K562 (cell line): ENCODE results near the gene HNF4A. TPM values are rescaled to one million over a fixed set of nuclear protein-coding genes. Genes with fewer than 3 reads are reported as not detected.

ENCODE experiments used
- ATAC-seq: fragments of 200-7000 bp; cut with Tn5 transposase; 3 replicates; pipeline ENCODE4 v1.9.1; 2020; ENCODE audit warnings: moderate library complexity
- BruUV-seq: library from RNA; stranded (reverse); fragments of 400-500 nt; replicated peaks from 2 replicates; lab custom pipeline; 2021; lab: Mats Ljungman, UMichigan
- CTCF ChIA-PET: fragments of 300-600 bp; formaldehyde crosslinking; extraction: SDS; loops from one replicate; lab custom pipeline; 2021; ENCODE audit warnings: low intra/inter-chr PET ratio; lab: Yijun Ruan, JAX
- POLR2A ChIA-PET: fragments of 300-600, 350-650 bp; sonication (Branson Sonifier 250); formaldehyde crosslinking; extraction: SDS; loops from one replicate; lab custom pipeline; 2021; ENCODE audit warnings: antibody characterized with exemption, inconsistent platforms; lab: Yijun Ruan, JAX
- DNase-seq, 4 experiments: peaks; one replicate each; pipeline versions ENCODE4 v3.0.0 to v3.0.0-alpha.2; 2011 to 2018; ENCODE audit warnings: low spot score in 3 of 4, mixed read lengths in 3 of 4; ENCODE audit errors: extremely low read depth in 1 of 4
- FAIRE-seq: peaks from 2 replicates; lab custom pipeline; 2011; peaks lifted over from hg19 to GRCh38; lab: Jason Lieb, UNC
- H2AFZ ChIP-seq: 2 replicates; pipeline ENCODE4 v1.6.0; 2011; ENCODE audit warnings: low read depth, low read length, control low read depth, inconsistent platforms
- H3K27ac ChIP-seq: fragments of 200-600 bp; 3 replicates; pipeline ENCODE4 v1.8.0; 2011; ENCODE audit warnings: low read depth, mild to moderate bottlenecking, control low read depth, inconsistent platforms, low read length, moderate library complexity, mixed read lengths; ENCODE audit errors: extremely low read depth
- H3K27me3 ChIP-seq, 2 experiments: fragments of 300-600 bp in 1 of 2; 2 replicates in 1 of 2; 3 replicates in 1 of 2; pipeline versions ENCODE4 v1.6.0 to v1.8.0; 2011; ENCODE audit warnings: inconsistent platforms in 2 of 2, low read length in 2 of 2, mild to moderate bottlenecking in 1 of 2, mixed read lengths in 1 of 2, moderate library complexity in 1 of 2; ENCODE audit not compliant: control insufficient read depth in 2 of 2, insufficient read depth in 2 of 2
- H3K36me3 ChIP-seq: fragments of 300-600 bp; 3 replicates; pipeline ENCODE4 v1.8.0; 2011; ENCODE audit warnings: mild to moderate bottlenecking, low read length, inconsistent platforms; ENCODE audit not compliant: control insufficient read depth, insufficient read depth
- H3K4me1 ChIP-seq, 2 experiments: fragments of 200-600 bp in 1 of 2; replicated peaks in 1 of 2; 2 replicates in 1 of 2; 3 replicates in 1 of 2; pipeline versions ENCODE4 v1.5.1 to v1.8.0; 2011; ENCODE audit warnings: inconsistent platforms in 2 of 2, low read length in 2 of 2, mild to moderate bottlenecking in 1 of 2, mixed read lengths in 1 of 2, moderate library complexity in 1 of 2; ENCODE audit not compliant: control insufficient read depth in 2 of 2, insufficient read depth in 2 of 2
- H3K4me2 ChIP-seq: 2 replicates; pipeline ENCODE4 v1.6.1; 2011; ENCODE audit warnings: low read length, control low read depth, inconsistent platforms, mixed read lengths; ENCODE audit not compliant: insufficient read depth
- H3K4me3 ChIP-seq: fragments of 200-600 bp; sonication (generic), shearing (Covaris generic); 2 replicates; pipeline ENCODE4 v1.5.1; 2016; ENCODE audit warnings: control low read depth, inconsistent platforms
- H3K79me2 ChIP-seq: fragments of 200-600 bp; 3 replicates; pipeline ENCODE4 v1.8.0; 2011; ENCODE audit warnings: low read length, inconsistent platforms; ENCODE audit not compliant: control insufficient read depth, insufficient read depth
- H3K9ac ChIP-seq, 2 experiments: 2 replicates each; pipeline versions ENCODE4 v1.6.0 to v1.6.1; 2011; ENCODE audit warnings: low read depth in 2 of 2, low read length in 2 of 2, control low read depth in 1 of 2, inconsistent platforms in 1 of 2, mild to moderate bottlenecking in 1 of 2, mixed read lengths in 1 of 2; ENCODE audit not compliant: insufficient read depth in 1 of 2
- H3K9me1 ChIP-seq: one replicate; pipeline ENCODE4 v1.6.0; 2011; ENCODE audit warnings: inconsistent platforms, mild to moderate bottlenecking, low read length, moderate library complexity; ENCODE audit not compliant: control insufficient read depth, insufficient read depth
- H3K9me3 ChIP-seq: replicated peaks from 2 replicates; pipeline ENCODE4 v1.5.1; 2011; ENCODE audit warnings: low read depth, low read length, inconsistent platforms; ENCODE audit not compliant: control insufficient read depth, insufficient read depth
- H4K20me1 ChIP-seq: replicated peaks from 2 replicates; pipeline ENCODE4 v1.6.1; 2011; ENCODE audit warnings: low read length, inconsistent platforms, mixed read lengths; ENCODE audit not compliant: control insufficient read depth, insufficient read depth
- CGGBP1 ChIP-seq: fragments of 250-450 bp; sonication (Bioruptor Pico); IDR thresholded peaks from 2 replicates; pipeline ENCODE4 v1.9.0; 2021; ENCODE audit warnings: mild to moderate bottlenecking
- ELF2 ChIP-seq: fragments of 250-450 bp; sonication (Bioruptor Pico); IDR thresholded peaks from 2 replicates; pipeline ENCODE4 v1.5.0; 2021; ENCODE audit warnings: mild to moderate bottlenecking
- HNRNPH1 ChIP-seq: fragments of 200-400 bp; formaldehyde crosslinking; optimal IDR thresholded peaks from 2 replicates; pipeline ENCODE3; 2017; ENCODE audit warnings: low read depth, mild to moderate bottlenecking, low read length, moderate library complexity
- HNRNPLL ChIP-seq: fragments of 200-400 bp; formaldehyde crosslinking; IDR thresholded peaks from 2 replicates; pipeline ENCODE4 v1.6.1; 2017; ENCODE audit warnings: low read length, low read depth, mild to moderate bottlenecking; ENCODE audit not compliant: poor library complexity, severe bottlenecking
- KAT8 ChIP-seq: fragments of 450-650 bp; IDR thresholded peaks from 2 replicates; pipeline ENCODE4 v1.6.1; 2016; ENCODE audit warnings: low read depth, mild to moderate bottlenecking
- KHSRP ChIP-seq: fragments of 450-650 bp; IDR thresholded peaks from 2 replicates; pipeline ENCODE4 v1.6.1; 2017
- NR3C1 ChIP-seq: sonication (generic); formaldehyde crosslinking; IDR thresholded peaks from 2 replicates; pipeline ENCODE4 v1.8.1; 2022; ENCODE audit warnings: missing genetic modification reagents
- RNF2 ChIP-seq: sonication (generic); IDR thresholded peaks from 2 replicates; pipeline ENCODE4 v1.6.1; 2016
- TAF7 ChIP-seq: fragments of 450-650 bp; IDR thresholded peaks from 2 replicates; pipeline ENCODE4 v1.6.1; 2016; ENCODE audit warnings: missing genetic modification characterization, missing compliant biosample characterization
- ZNF224 ChIP-seq: sonication (generic); formaldehyde crosslinking; IDR thresholded peaks from 2 replicates; pipeline ENCODE4 v1.8.0; 2022; ENCODE audit warnings: mild to moderate bottlenecking, missing genetic modification reagents
- in situ Hi-C: fragments of 300-500 bp; cut with MboI; formaldehyde crosslinking; loops from 4 replicates; pipeline ENCODE4 v1.15.0; 2018; ENCODE audit warnings: inconsistent platforms, mixed read lengths
- intact Hi-C: fragments of 100-400 bp; cut with micrococcal nuclease; formaldehyde crosslinking; loops from 2 replicates; pipeline ENCODE4 v1.14.2; 2022
- polyA plus RNA-seq, 8 experiments: library from polyadenylated mRNA; depleted of rRNA in 4 of 8; stranded (reverse) in 5 of 8; unstranded in 3 of 8; fragments of >200 nt; fragmentation: Nextera tagmentation in 2 of 8; fragmentation: Illumina TruSeq in 1 of 8; extraction: Ambion mirVana in 2 of 8; extraction: Trizol in 1 of 8; gene quantifications; 2 replicates each; pipeline versions ENCODE4 v1.2.1 to v1.2.3, GENCODE V29; 2011 to 2014; ENCODE audit warnings: inconsistent platforms in 1 of 8, missing spikeins in 1 of 8
- total RNA-seq, 7 experiments: library from RNA; depleted of rRNA in 6 of 7; stranded (reverse); fragments of >200 nt in 6 of 7; fragmentation: Illumina TruSeq in 2 of 7; extraction: Trizol in 2 of 7; gene quantifications; 2 replicates each; pipeline versions ENCODE4 v1.2.1 to v1.2.3, GENCODE V29; 2011 to 2021; ENCODE audit warnings: low replicate concordance in 1 of 7

The HNF4A gene
- total and polyA plus RNA-seq, 9 of the 15 experiments (the other 6 are each of a cell fraction or from before 2014, with no cell fraction given) = 0.03 to 0.27 (median 0.08) TPM; not detected in 5

- ChIA-PET POLR2A (interaction anchor here (0.5 to 0.7 kb wide), 2 partner anchors 27 to 126 kb away, joined by 3 read pairs; no protein-coding TSS in a partner anchor), CTCF (no interaction called here)
- intact Hi-C loops = no loop called here
- Histone ChIP-seq H3K79me2 (no peaks in the 10 kb centered on the region), H3K9me3 (no peaks in the 10 kb centered on the region), H2AFZ (no peak overlapping the region), H3K36me3 (no peaks in the 10 kb centered on the region), H3K27me3 (peaks cover 7 to 28% of the 10 kb centered on the region in 2 experiments), H3K27ac (no peak overlapping the region), H3K9ac (no peak overlapping the region), H3K4me1 (peaks cover 0 to 9% of the 10 kb centered on the region in 2 experiments; a peak in 2 of 5 replicates), H4K20me1 (no peaks in the 10 kb centered on the region; the same call in 1 of the 2 replicates), H3K4me2 (no peak overlapping the region)
- no peak for ATAC-seq
- no TSS peak for BruUV-seq
- no peak for DNase-seq
- no peak for FAIRE-seq
- TF ChIP-seq CGGBP1 (CRISPR knock-in tag) = no peak
- no peak for TF ChIP-seq ZNF224 (CRISPR knock-in tag)
- no peak for TF ChIP-seq HNRNPLL
- TF ChIP-seq TAF7 (tag) = no peak
- TF ChIP-seq RNF2 = no peak
- TF ChIP-seq KHSRP = no peak
- no peak for TF ChIP-seq HNRNPH1
- TF ChIP-seq KAT8 = no peak
- no peak for TF ChIP-seq NR3C1 (CRISPR knock-in tag)
- no peak for TF ChIP-seq ELF2 (CRISPR knock-in tag)
- TF ChIP-seq, all 486 proteins: peak for 0
- no peaks in the 10 kb centered on the region for H3K9me1 ChIP-seq
- H3K4me3 ChIP-seq = no peak overlapping the region
- in situ Hi-C loops = no loop called here
These were observed 4.7 kb downstream of the HNF4A start for GRCh38 chr20:44360221-44360620.
